GM10266 (cell line): ENCODE data around the gene CFAP410.

Experiments
- DNase-seq: peaks from one replicate; pipeline ENCODE4 v3.0.0; 2012; ENCODE audit errors: extremely low spot score
- CTCF ChIP-seq: IDR thresholded peaks from 2 replicates; pipeline ENCODE4 v1.5.1; 2012; ENCODE audit warnings: mild to moderate bottlenecking, low read depth; ENCODE audit not compliant: control insufficient read depth, insufficient read depth; ENCODE audit errors: missing control alignments

The CFAP410 gene

GRCh38 chr21:44295163-44295573 is 44.0 kb downstream of the CFAP410 start:
- no peak for DNase-seq
- no peak for TF ChIP-seq CTCF

- DNase-seq = no peak
- TF ChIP-seq CTCF = no peak
These were observed 44.6 kb downstream of the CFAP410 start for GRCh38 chr21:44294391-44295162.

- no peak for DNase-seq
- no peak for TF ChIP-seq CTCF
These were observed 45.5 kb downstream of the CFAP410 start for GRCh38 chr21:44293551-44294231.

GRCh38 chr21:44292812-44293195 is 46.4 kb downstream of the CFAP410 start:
- TF ChIP-seq CTCF = no peak
- no peak for DNase-seq

- no peak for TF ChIP-seq CTCF
- DNase-seq = no peak
These were observed 47.0 kb downstream of the CFAP410 start for GRCh38 chr21:44291936-44292811.

- TF ChIP-seq CTCF = no peak
- no peak for DNase-seq
These were observed 47.9 kb downstream of the CFAP410 start for GRCh38 chr21:44291078-44291935.
